ENCODE results near the gene TSPAN3.

DNA sequence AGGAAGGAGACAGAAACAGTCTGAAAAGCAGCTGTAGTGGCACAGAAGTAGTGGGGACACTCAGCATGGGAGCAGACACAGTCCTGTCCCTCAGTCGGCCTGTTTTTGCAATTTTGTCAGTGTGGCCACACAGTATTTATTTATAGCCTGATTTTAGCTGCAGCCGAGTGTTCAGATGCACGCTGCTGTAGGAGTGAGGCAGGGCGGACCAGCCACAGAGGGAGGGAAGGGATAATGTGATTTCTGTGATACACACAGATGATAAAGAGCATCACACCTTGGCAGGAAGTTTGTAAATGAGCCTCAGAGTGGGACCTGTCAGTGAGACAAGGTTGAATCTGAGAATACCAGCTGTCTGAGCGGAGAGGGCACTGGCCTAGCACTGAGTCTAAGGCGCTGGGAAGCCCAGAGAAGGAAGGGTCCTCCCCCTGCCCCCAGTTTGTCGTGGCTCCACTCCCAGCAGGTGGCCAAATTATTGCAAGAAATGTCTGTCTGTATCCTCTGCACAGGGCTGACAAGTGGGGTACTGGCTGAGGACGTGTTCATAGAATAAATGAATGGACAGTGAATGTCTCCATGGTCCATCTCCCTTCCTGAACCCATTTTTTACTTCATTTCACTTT is 72.1 kb downstream of the TSPAN3 start:
- TF ChIP-seq, protein P1, sequence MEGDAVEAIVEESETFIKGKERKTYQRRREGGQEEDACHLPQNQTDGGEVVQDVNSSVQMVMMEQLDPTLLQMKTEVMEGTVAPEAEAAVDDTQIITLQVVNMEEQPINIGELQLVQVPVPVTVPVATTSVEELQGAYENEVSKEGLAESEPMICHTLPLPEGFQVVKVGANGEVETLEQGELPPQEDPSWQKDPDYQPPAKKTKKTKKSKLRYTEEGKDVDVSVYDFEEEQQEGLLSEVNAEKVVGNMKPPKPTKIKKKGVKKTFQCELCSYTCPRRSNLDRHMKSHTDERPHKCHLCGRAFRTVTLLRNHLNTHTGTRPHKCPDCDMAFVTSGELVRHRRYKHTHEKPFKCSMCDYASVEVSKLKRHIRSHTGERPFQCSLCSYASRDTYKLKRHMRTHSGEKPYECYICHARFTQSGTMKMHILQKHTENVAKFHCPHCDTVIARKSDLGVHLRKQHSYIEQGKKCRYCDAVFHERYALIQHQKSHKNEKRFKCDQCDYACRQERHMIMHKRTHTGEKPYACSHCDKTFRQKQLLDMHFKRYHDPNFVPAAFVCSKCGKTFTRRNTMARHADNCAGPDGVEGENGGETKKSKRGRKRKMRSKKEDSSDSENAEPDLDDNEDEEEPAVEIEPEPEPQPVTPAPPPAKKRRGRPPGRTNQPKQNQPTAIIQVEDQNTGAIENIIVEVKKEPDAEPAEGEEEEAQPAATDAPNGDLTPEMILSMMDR (IDR thresholded peaks at IDR 0.05) = no peak
- no peak for TF ChIP-seq EZH2 (IDR thresholded peaks at IDR 0.05; ENCODE audit: borderline replicate concordance, insufficient read depth, low read depth, low read length, poor library complexity, severe bottlenecking)

Measured in B cell (primary cell).